GM21423 (cell line): Measurements from ENCODE around the gene GGT6.
"Not testable (repeated sequence)": the region's sequence is repeated elsewhere in the genome, so short reads cannot be mapped to it uniquely, and the experiment has no call there.

ENCODE experiments used
- ATAC-seq: cut with Tn5 transposase; IDR thresholded peaks from one replicate; pipeline ENCODE4 v1.9.1; 2021; ENCODE audit warnings: mild to moderate bottlenecking, moderate library complexity; ENCODE audit not compliant: unreplicated experiment

Gene GGT6

GRCh38 chr17:4592240-4593005 is 32.0 kb upstream of the GGT6 start:
- no peak for ATAC-seq

- no peak for ATAC-seq
These were observed 31.2 kb upstream of the GGT6 start for GRCh38 chr17:4591529-4591928.

- ATAC-seq, result no peak
These were observed 30.6 kb upstream of the GGT6 start for GRCh38 chr17:4590981-4591453.

GRCh38 chr17:4590042-4590441 is 29.7 kb upstream of the GGT6 start:
- not testable (repeated sequence) for ATAC-seq

- ATAC-seq, result no peak
These were observed 28.7 kb upstream of the GGT6 start for GRCh38 chr17:4588898-4589625.

- no peak for ATAC-seq
These were observed 28.0 kb upstream of the GGT6 start for GRCh38 chr17:4588391-4588790.

- no peak for ATAC-seq
These were observed 27.4 kb upstream of the GGT6 start for GRCh38 chr17:4587803-4588202.

- no peak for ATAC-seq
These were observed 26.8 kb upstream of the GGT6 start for GRCh38 chr17:4587195-4587594.

- ATAC-seq, result no peak
These were observed 25.7 kb upstream of the GGT6 start for GRCh38 chr17:4586043-4586442.

- no peak for ATAC-seq
These were observed 25.2 kb upstream of the GGT6 start for GRCh38 chr17:4585638-4585994.

- ATAC-seq, result no peak
These were observed 24.7 kb upstream of the GGT6 start for GRCh38 chr17:4584917-4585637.

- ATAC-seq, result no peak
These were observed 23.9 kb upstream of the GGT6 start, which contains the start of gene SMTNL2 for GRCh38 chr17:4584101-4584916. TSS of gene SMTNL2 (plus strand) at chr17:4584529. CDS start at chr17:4584606, 77 bp downstream.

- ATAC-seq, result no peak
These were observed 23.4 kb upstream of the GGT6 start for GRCh38 chr17:4583782-4584100.

GRCh38 chr17:4583206-4583605 is 22.8 kb upstream of the GGT6 start:
- no peak for ATAC-seq

- no peak for ATAC-seq
These were observed 22.3 kb upstream of the GGT6 start for GRCh38 chr17:4582691-4583090.

- no peak for ATAC-seq
These were observed 21.7 kb upstream of the GGT6 start for GRCh38 chr17:4582101-4582501.

GRCh38 chr17:4580291-4580690 is 19.9 kb upstream of the GGT6 start:
- ATAC-seq, result no peak

GRCh38 chr17:4579678-4580077 is 19.3 kb upstream of the GGT6 start:
- ATAC-seq, result no peak

GRCh38 chr17:4578349-4578748 is 18.0 kb upstream of the GGT6 start:
- not testable (repeated sequence) for ATAC-seq

- no peak for ATAC-seq
These were observed 17.1 kb upstream of the GGT6 start for GRCh38 chr17:4577386-4577993.
